Endothelial cell of umbilical vein (primary cell): ENCODE data around the gene KCNN3.

Experiments used
- CTCF ChIP-seq, 2 donors: IDR thresholded peaks; 1 replicate in 1 of 2; 2 replicates in 1 of 2; pipeline ENCODE4 v1.5.1; 2011; ENCODE audit warnings: low read length in 2 of 2, mild to moderate bottlenecking in 2 of 2, moderate library complexity in 2 of 2, control low read depth in 1 of 2, inconsistent platforms in 1 of 2, low read depth in 1 of 2; ENCODE audit not compliant: insufficient read depth in 1 of 2; ENCODE audit errors: extremely low read depth in 1 of 2
- EZH2 ChIP-seq: IDR thresholded peaks from 2 replicates; pipeline ENCODE4 v1.6.1; 2012; ENCODE audit warnings: borderline replicate concordance, low read depth, mild to moderate bottlenecking, moderate library complexity, low read length, inconsistent platforms; ENCODE audit not compliant: severe bottlenecking
- JUN ChIP-seq: IDR thresholded peaks from 2 replicates; pipeline ENCODE4 v1.6.1; 2011; ENCODE audit warnings: borderline replicate concordance, low read depth; ENCODE audit not compliant: insufficient read length, insufficient read depth
- MAX ChIP-seq: IDR thresholded peaks from 2 replicates; pipeline ENCODE4 v1.6.1; 2011; ENCODE audit not compliant: insufficient read depth, insufficient read length
- MYC ChIP-seq: IDR thresholded peaks from one replicate; pipeline ENCODE4 v1.6.1; 2011; ENCODE audit warnings: mild to moderate bottlenecking, low read depth, low read length
- POLR2AphosphoS5 ChIP-seq: IDR thresholded peaks from 2 replicates; pipeline ENCODE4 v1.6.1; 2012; ENCODE audit warnings: low read depth, mild to moderate bottlenecking, control low read depth, low read length, moderate library complexity; ENCODE audit not compliant: insufficient read depth

- no peak for TF ChIP-seq CTCF (IDR thresholded peaks at IDR 0.05; ENCODE audit: extremely low read depth in 1 of 2, insufficient read depth in 1 of 2, low read depth in 1 of 2, low read length in 2 of 2)
- TF ChIP-seq EZH2, result no peak
- TF ChIP-seq POLR2AphosphoS5, result no peak
- TF ChIP-seq MYC, result no peak
- TF ChIP-seq MAX, result no peak
- TF ChIP-seq JUN, result no peak
These were observed 21.4 kb upstream of the KCNN3 start for GRCh38 chr1:154891452-154891851.
